GM23248 (cell line): ENCODE data around the gene ZNF579. TPM values are rescaled to one million over a fixed set of nuclear protein-coding genes. Genes with fewer than 3 reads are reported as not detected.

Experiments used
- DNase-seq: peaks from one replicate; pipeline ENCODE4 v3.0.0-alpha.2; 2015
- H2AFZ ChIP-seq: fragments of 200-600 bp; sonication (generic); 2 replicates; pipeline ENCODE4 v1.6.1; 2016; ENCODE audit warnings: antibody characterized with exemption
- H3F3A ChIP-seq: fragments of 200-600 bp; sonication (generic); 2 replicates; pipeline ENCODE4 v1.6.1; 2016; ENCODE audit warnings: mild to moderate bottlenecking, antibody characterized with exemption, mixed run types; ENCODE audit not compliant: insufficient read depth
- H3K27ac ChIP-seq: fragments of 200-600 bp; sonication (generic); 2 replicates; pipeline ENCODE4 v1.5.1; 2016; ENCODE audit warnings: mild to moderate bottlenecking
- H3K27me3 ChIP-seq: fragments of 200-600 bp; sonication (generic); replicated peaks from 2 replicates; pipeline ENCODE4 v1.6.1; 2016; ENCODE audit warnings: mild to moderate bottlenecking; ENCODE audit not compliant: insufficient read depth
- H3K36me3 ChIP-seq: fragments of 200-600 bp; sonication (generic); 2 replicates; pipeline ENCODE4 v1.6.1; 2016; ENCODE audit warnings: low read depth, mild to moderate bottlenecking
- H3K4me1 ChIP-seq: fragments of 200-600 bp; sonication (generic); 2 replicates; pipeline ENCODE4 v1.6.1; 2016; ENCODE audit warnings: mild to moderate bottlenecking; ENCODE audit not compliant: insufficient read depth
- H3K4me2 ChIP-seq: fragments of 200-600 bp; sonication (generic); one replicate; pipeline ENCODE4 v1.6.1; 2016; ENCODE audit warnings: mild to moderate bottlenecking; ENCODE audit not compliant: unreplicated experiment
- H3K4me3 ChIP-seq: fragments of 200-600 bp; sonication (generic); 2 replicates; pipeline ENCODE4 v1.5.1; 2016; ENCODE audit warnings: mild to moderate bottlenecking
- H3K79me2 ChIP-seq: fragments of 200-600 bp; sonication (generic); 2 replicates; pipeline ENCODE4 v1.6.1; 2016; ENCODE audit warnings: mild to moderate bottlenecking; ENCODE audit not compliant: insufficient read depth
- H3K9ac ChIP-seq: fragments of 200-600 bp; sonication (generic); 2 replicates; pipeline ENCODE4 v1.6.1; 2016; ENCODE audit warnings: mild to moderate bottlenecking
- H3K9me2 ChIP-seq: fragments of 200-600 bp; sonication (generic); 2 replicates; pipeline ENCODE4 v1.6.1; 2016; ENCODE audit warnings: mixed run types, mild to moderate bottlenecking, moderate library complexity; ENCODE audit not compliant: insufficient read depth
- H3K9me3 ChIP-seq: fragments of 200-600 bp; sonication (generic); one replicate; pipeline ENCODE4 v1.6.1; 2017; ENCODE audit warnings: low read depth
- H4K20me1 ChIP-seq: fragments of 200-600 bp; sonication (generic); 2 replicates; pipeline ENCODE4 v1.6.0; 2016; ENCODE audit not compliant: insufficient read depth
- EZH2 ChIP-seq: fragments of 200-600 bp; sonication (generic); IDR thresholded peaks from 2 replicates; pipeline ENCODE4 v1.6.1; 2018; ENCODE audit warnings: antibody characterized with exemption, mild to moderate bottlenecking; ENCODE audit not compliant: insufficient read depth, poor library complexity, severe bottlenecking
- EZH2phosphoT487 ChIP-seq: fragments of 200-600 bp; sonication (generic); IDR thresholded peaks from 2 replicates; pipeline ENCODE4 v1.6.1; 2018; ENCODE audit warnings: antibody characterized with exemption, moderate library complexity, mild to moderate bottlenecking, low read depth; ENCODE audit not compliant: insufficient read depth
- WGBS, 2 experiments: methylation state at CpG; one replicate each; pipeline ENCODE4 v1.1.6; 2015 to 2017; ENCODE audit warnings: low lambda C conversion rate in 2 of 2, low coverage in 1 of 2; ENCODE audit errors: missing lambda C conversion rate in 2 of 2; 5-methylcytosine and 5-hydroxymethylcytosine counted together
- in situ Hi-C: fragments of 300-500 bp; cut with MboI; formaldehyde crosslinking; loops from 2 replicates; pipeline ENCODE4 v1.15.0; 2020
- polyA plus RNA-seq: library from polyadenylated mRNA; unstranded; fragments of >200 nt; fragmentation: Nextera tagmentation; extraction: Ambion mirVana; gene quantifications from 2 replicates; pipeline ENCODE4 v1.2.1, GENCODE V29; 2016
- total RNA-seq: library from RNA; depleted of rRNA; stranded (reverse); fragments of >200 nt; shearing (Covaris generic); gene quantifications from 2 replicates; pipeline ENCODE4 v1.2.3, GENCODE V29; 2014

ZNF579 gene
- total and polyA plus RNA-seq, 2 experiments from 2014 or later: 1.8 to 7.9 TPM

DNA sequence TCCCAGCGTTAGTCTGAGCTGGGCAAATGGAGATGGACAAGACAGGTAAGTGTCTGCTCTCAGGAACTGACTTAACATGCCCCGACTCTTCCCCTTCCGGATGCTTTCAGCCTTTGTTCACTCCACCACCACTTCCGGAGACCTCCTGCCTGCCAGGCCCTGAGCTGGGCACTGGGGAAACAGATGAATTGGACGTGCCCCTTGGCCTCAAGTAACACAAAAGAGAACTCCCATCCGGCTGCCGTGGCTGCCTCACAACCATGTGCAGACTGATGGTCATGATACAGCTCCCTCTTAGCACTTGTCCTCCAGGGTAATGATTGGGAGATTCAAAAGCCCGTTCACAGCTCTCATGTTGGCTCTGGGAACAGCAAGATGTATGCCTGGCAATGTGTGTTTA is 36.8 kb upstream of the ZNF579 start:
- H3K79me2 ChIP-seq: peaks cover 7% of the 10 kb centered on the region; the same call in 1 of the 2 replicates
- H3K27ac ChIP-seq: no peak overlapping the region
- no peaks in the 10 kb centered on the region for H3K9me3 ChIP-seq
- no peak for DNase-seq
- in situ Hi-C loops: no loop called here
- H3K4me2 ChIP-seq: no peak overlapping the region
- TF ChIP-seq EZH2phosphoT487: no peak
- no peak for TF ChIP-seq EZH2
- no peak overlapping the region for H3K9ac ChIP-seq
- H3F3A ChIP-seq: peaks cover 8% of the 10 kb centered on the region; the same call in 1 of the 2 replicates
- no peaks in the 10 kb centered on the region; the same call in 1 of the 2 replicates for H3K36me3 ChIP-seq
- H2AFZ ChIP-seq: no peak overlapping the region
- no peaks in the 10 kb centered on the region for H3K27me3 ChIP-seq
- H3K4me3 ChIP-seq: no peak overlapping the region
- no peaks in the 10 kb centered on the region for H3K4me1 ChIP-seq
- 87 to 88% methylated on average over 8 of the region's 8 CpGs for WGBS, 2 experiments
- H4K20me1 ChIP-seq: no peaks in the 10 kb centered on the region
- no peaks in the 10 kb centered on the region for H3K9me2 ChIP-seq

DNA sequence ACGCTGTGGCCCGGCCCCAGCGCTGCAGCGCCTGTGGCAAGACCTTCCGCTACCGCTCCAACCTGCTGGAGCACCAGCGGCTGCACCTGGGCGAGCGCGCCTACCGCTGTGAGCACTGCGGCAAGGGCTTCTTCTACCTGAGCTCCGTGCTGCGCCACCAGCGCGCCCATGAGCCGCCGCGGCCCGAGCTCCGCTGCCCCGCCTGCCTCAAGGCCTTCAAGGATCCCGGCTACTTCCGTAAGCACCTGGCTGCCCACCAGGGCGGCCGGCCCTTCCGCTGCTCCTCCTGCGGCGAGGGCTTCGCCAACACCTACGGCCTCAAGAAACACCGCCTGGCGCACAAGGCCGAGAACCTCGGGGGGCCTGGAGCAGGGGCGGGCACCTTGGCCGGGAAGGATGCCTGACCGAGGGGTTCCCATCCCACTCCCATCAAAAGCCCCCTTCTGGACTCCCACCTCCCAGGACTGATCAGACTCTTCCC is 35.8 kb upstream of the ZNF579 start:
- no peak for DNase-seq
- Histone ChIP-seq H3K4me1 (no peaks in the 10 kb centered on the region), H2AFZ (no peak overlapping the region), H3K36me3 (no peaks in the 10 kb centered on the region; the same call in 1 of the 2 replicates), H3K9ac (no peak overlapping the region), H3K4me3 (no peak overlapping the region), H3K9me2 (no peaks in the 10 kb centered on the region), H3K27ac (no peak overlapping the region), H3F3A (peaks cover 8% of the 10 kb centered on the region; the same call in 1 of the 2 replicates), H3K9me3 (no peaks in the 10 kb centered on the region), H4K20me1 (no peaks in the 10 kb centered on the region), H3K27me3 (no peaks in the 10 kb centered on the region), H3K79me2 (peaks cover 17% of the 10 kb centered on the region), H3K4me2 (no peak overlapping the region)
- TF ChIP-seq EZH2 (no peak), EZH2phosphoT487 (no peak)
- in situ Hi-C loops: no loop called here
- WGBS, 2 experiments: 95 to 96% methylated on average over 35 to 38 of the region's 38 CpGs

DNA sequence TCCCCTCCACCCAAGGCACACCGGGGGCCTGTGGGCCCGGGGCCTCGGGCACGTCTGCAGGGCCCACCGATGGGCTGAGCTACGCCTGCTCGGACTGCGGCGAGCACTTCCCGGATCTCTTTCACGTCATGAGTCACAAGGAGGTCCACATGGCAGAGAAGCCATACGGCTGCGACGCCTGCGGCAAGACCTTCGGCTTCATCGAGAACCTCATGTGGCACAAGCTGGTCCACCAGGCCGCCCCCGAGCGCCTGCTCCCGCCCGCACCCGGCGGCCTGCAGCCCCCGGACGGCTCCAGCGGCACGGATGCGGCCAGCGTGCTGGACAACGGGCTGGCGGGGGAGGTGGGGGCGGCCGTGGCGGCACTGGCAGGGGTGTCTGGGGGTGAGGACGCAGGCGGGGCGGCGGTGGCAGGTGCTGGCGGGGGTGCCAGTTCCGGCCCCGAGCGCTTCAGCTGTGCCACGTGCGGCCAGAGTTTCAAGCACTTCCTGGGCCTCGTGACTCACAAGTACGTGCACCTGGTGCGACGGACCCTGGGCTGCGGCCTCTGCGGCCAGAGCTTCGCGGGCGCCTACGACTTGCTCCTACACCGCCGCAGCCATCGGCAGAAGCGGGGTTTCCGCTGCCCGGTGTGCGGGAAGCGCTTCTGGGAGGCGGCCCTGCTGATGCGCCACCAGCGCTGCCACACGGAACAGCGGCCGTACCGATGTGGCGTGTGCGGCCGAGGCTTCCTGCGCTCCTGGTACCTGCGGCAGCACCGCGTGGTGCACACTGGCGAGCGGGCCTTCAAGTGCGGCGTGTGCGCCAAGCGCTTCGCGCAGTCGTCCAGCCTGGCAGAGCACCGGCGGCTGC is 35.1 kb upstream of the ZNF579 start:
- 98 to 99% methylated on average over 72 to 85 of the region's 88 CpGs for WGBS, 2 experiments
- no peak overlapping the region for H3K9ac ChIP-seq
- H3K79me2 ChIP-seq: peaks cover 24% of the 10 kb centered on the region
- H3K9me2 ChIP-seq: no peaks in the 10 kb centered on the region
- H3K4me3 ChIP-seq: no peak overlapping the region
- no peaks in the 10 kb centered on the region; the same call in 1 of the 2 replicates for H3K36me3 ChIP-seq
- H4K20me1 ChIP-seq: no peaks in the 10 kb centered on the region
- no peak for TF ChIP-seq EZH2phosphoT487
- no peak for TF ChIP-seq EZH2
- DNase-seq: no peak
- H3K27me3 ChIP-seq: no peaks in the 10 kb centered on the region
- H2AFZ ChIP-seq: no peak overlapping the region
- in situ Hi-C loops: no loop called here
- H3K27ac ChIP-seq: no peak overlapping the region
- peaks cover 8% of the 10 kb centered on the region; the same call in 1 of the 2 replicates for H3F3A ChIP-seq
- no peaks in the 10 kb centered on the region for H3K4me1 ChIP-seq
- H3K9me3 ChIP-seq: no peaks in the 10 kb centered on the region
- H3K4me2 ChIP-seq: no peak overlapping the region

DNA sequence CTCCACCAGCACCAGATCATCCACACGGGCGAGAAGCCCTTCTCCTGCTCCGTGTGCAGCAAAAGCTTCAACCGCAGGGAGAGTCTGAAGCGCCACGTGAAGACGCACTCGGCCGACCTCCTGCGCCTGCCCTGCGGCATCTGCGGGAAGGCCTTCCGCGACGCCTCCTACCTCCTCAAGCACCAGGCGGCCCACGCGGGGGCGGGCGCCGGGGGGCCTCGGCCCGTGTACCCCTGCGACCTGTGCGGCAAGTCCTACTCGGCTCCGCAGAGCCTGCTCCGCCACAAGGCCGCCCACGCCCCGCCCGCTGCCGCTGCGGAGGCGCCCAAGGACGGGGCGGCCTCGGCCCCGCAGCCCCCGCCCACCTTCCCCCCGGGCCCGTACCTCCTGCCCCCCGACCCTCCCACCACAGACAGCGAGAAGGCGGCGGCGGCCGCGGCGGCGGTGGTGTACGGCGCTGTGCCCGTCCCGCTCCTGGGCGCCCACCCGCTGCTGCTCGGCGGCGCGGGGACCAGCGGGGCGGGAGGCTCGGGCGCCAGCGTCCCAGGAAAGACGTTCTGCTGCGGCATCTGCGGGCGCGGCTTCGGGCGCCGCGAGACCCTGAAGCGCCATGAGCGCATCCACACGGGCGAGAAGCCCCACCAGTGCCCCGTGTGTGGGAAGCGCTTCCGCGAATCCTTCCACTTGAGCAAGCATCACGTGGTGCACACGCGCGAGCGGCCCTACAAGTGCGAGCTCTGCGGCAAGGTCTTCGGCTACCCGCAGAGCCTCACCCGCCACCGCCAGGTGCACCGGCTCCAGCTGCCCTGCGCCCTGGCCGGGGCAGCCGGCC is 34.3 kb upstream of the ZNF579 start:
- no peak for TF ChIP-seq EZH2phosphoT487
- TF ChIP-seq EZH2: no peak
- Histone ChIP-seq H3K4me2 (no peak overlapping the region), H3K9me3 (no peaks in the 10 kb centered on the region), H3K27ac (no peak overlapping the region), H3K9me2 (no peaks in the 10 kb centered on the region), H4K20me1 (no peaks in the 10 kb centered on the region), H2AFZ (no peak overlapping the region), H3K79me2 (peaks cover 32% of the 10 kb centered on the region), H3K4me1 (no peaks in the 10 kb centered on the region), H3F3A (peaks cover 8% of the 10 kb centered on the region; the same call in 1 of the 2 replicates), H3K4me3 (no peak overlapping the region), H3K36me3 (peaks cover 7% of the 10 kb centered on the region; the same call in 1 of the 2 replicates), H3K9ac (no peak overlapping the region), H3K27me3 (no peaks in the 10 kb centered on the region)
- no peak for DNase-seq
- in situ Hi-C loops: no loop called here
- WGBS, 2 experiments: 96 to 97% methylated on average over 62 to 98 of the region's 98 CpGs
